Right cardiac atrium (tissue), 5 donors: ENCODE measurements around the gene PRKCZ. TPM values are rescaled to one million over a fixed set of nuclear protein-coding genes. Genes with fewer than 3 reads are reported as not detected.

Experiments used
- ATAC-seq, 2 donors: fragments of 200-7000 bp; cut with Tn5 transposase; one replicate each; pipeline versions ENCODE4 v1.8.0 to v1.9.1; 2020; ENCODE audit warnings: moderate library complexity in 2 of 2, mild to moderate bottlenecking in 1 of 2
- DNase-seq, 3 donors: peaks; one replicate each; pipeline ENCODE4 v3.0.0-alpha.2; 2020
- H3K27ac ChIP-seq: one replicate; pipeline ENCODE4 v1.5.1; 2013; ENCODE audit warnings: mild to moderate bottlenecking, low read length, control low read depth, moderate library complexity
- H3K27me3 ChIP-seq: one replicate; pipeline ENCODE4 v1.6.1; 2013; ENCODE audit not compliant: control insufficient read depth, insufficient read depth
- H3K4me1 ChIP-seq: one replicate; pipeline ENCODE4 v1.6.1; 2013; ENCODE audit warnings: low read length; ENCODE audit not compliant: control insufficient read depth, insufficient read depth
- H3K4me3 ChIP-seq: one replicate; pipeline ENCODE4 v1.5.1; 2013; ENCODE audit warnings: low read length, control low read depth
- H3K9me3 ChIP-seq: one replicate; pipeline ENCODE4 v1.6.1; 2013; ENCODE audit warnings: low read length; ENCODE audit not compliant: control insufficient read depth
- WGBS: extraction: QIAGEN DNeasy Blood & Tissue Kit; methylation state at CpG from one replicate; pipeline ENCODE4 v1.1.7; 2013; 5-methylcytosine and 5-hydroxymethylcytosine counted together
- intact Hi-C, 4 donors: fragments of 100-400 bp; cut with DNase I; formaldehyde crosslinking; loops; one replicate each; pipeline versions ENCODE4 v1.11.0 to v1.14.0; 2022 to 2023
- polyA plus RNA-seq: library from polyadenylated mRNA; stranded (reverse); fragments of 200-250 nt; gene quantifications from one replicate; pipeline ENCODE4 v1.2.3, GENCODE V29; 2013
- total RNA-seq, 4 donors: library from RNA; stranded (reverse); fragmentation: NEBNext Ultra II Directional; extraction: Animal tissue kit (Norgen Biotek cat#: 25700); gene quantifications; one replicate each; pipeline ENCODE4 v1.2.1, GENCODE V29; 2021
- donor health status: healthy with polysubstance abuse.
- donor health status: DM: no; HTN: yes; CAD: no.
- donor health status: DM: no; HTN: no; CAD: no.
- donor health status: DM: no; HTN: yes; CAD: no; lungs with severe emphysema.
- donor health status: DM: yes; HTN: yes; CAD: no.

PRKCZ gene
- total and polyA plus RNA-seq, 5 donors: 15.1 to 28.1 (median 21.6) TPM

DNA sequence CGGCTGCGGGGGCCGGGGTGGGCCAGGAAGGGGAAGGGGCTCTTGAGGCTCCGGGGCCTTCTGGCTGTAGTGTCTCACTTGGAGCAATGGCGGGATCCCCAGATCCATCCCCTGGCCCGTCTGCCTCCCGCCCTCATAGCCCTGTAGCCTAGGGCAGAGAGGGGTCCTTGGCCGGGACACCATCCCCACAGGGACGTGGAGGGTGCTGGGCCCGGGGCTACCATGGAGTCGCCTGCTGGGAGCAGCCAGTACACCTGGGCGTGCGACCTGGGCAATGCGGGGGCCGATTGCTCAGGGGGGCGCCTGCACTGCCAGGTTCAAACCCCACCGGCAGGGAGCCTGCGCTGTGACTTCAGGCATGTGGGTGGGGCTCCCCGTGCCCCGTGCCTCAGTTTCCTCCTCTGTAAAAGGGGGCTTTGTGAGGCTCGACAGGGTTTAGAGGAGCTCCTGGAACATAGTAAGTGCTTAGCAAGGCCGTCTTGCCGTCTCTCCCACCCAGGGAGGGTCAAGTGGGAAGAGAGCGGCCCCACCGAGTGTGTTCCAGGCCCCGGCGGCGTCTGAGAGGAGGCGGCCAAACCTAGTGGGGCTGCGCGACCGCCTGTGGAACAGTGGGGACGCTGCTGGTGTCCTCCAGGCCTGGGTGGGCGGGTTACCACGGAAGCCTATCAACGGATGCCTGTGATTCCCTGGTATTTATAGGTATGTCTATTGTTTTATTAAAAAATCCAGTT lies 20.8 kb downstream of the PRKCZ start:
- Histone ChIP-seq H3K4me1 (no peaks in the 10 kb centered on the region), H3K27ac (no peak overlapping the region), H3K27me3 (no peaks in the 10 kb centered on the region), H3K9me3 (no peaks in the 10 kb centered on the region), H3K4me3 (no peak overlapping the region)
- 87% methylated on average over 36 of the region's 36 CpGs for WGBS
- DNase-seq (peak in 1 of 3 donors; percentile 44), ATAC-seq (no peak)
- intact Hi-C loops: no loop called here

GRCh38 chr1:2072109-2072806 lies 22.0 kb downstream of the PRKCZ start:
- no peak for ATAC-seq
- H3K27me3 ChIP-seq: no peaks in the 10 kb centered on the region
- WGBS: 80% methylated on average over 25 of the region's 25 CpGs

GRCh38 chr1:2072891-2073290 lies 22.7 kb downstream of the PRKCZ start:
- DNase-seq (peak in 1 of 3 donors; percentile 29), ATAC-seq (no peak)
- WGBS: 90% methylated on average over 14 of the region's 14 CpGs
- no peak overlapping the region for H3K27ac ChIP-seq
- H3K4me3 ChIP-seq: no peak overlapping the region
- H3K4me1 ChIP-seq: no peaks in the 10 kb centered on the region
- H3K9me3 ChIP-seq: peaks cover under 1% of the 10 kb centered on the region
- intact Hi-C loops: no loop called here
- H3K27me3 ChIP-seq: no peaks in the 10 kb centered on the region

More at GRCh38 chr1:2072109-2072806, 22.0 kb downstream of the PRKCZ start:
- DNase-seq: peak in 2 of 3 donors; percentile 16 to 29
- Histone ChIP-seq H3K4me1 (no peaks in the 10 kb centered on the region), H3K9me3 (no peaks in the 10 kb centered on the region), H3K4me3 (no peak overlapping the region), H3K27ac (no peak overlapping the region)
- intact Hi-C loops: no loop called here

DNA sequence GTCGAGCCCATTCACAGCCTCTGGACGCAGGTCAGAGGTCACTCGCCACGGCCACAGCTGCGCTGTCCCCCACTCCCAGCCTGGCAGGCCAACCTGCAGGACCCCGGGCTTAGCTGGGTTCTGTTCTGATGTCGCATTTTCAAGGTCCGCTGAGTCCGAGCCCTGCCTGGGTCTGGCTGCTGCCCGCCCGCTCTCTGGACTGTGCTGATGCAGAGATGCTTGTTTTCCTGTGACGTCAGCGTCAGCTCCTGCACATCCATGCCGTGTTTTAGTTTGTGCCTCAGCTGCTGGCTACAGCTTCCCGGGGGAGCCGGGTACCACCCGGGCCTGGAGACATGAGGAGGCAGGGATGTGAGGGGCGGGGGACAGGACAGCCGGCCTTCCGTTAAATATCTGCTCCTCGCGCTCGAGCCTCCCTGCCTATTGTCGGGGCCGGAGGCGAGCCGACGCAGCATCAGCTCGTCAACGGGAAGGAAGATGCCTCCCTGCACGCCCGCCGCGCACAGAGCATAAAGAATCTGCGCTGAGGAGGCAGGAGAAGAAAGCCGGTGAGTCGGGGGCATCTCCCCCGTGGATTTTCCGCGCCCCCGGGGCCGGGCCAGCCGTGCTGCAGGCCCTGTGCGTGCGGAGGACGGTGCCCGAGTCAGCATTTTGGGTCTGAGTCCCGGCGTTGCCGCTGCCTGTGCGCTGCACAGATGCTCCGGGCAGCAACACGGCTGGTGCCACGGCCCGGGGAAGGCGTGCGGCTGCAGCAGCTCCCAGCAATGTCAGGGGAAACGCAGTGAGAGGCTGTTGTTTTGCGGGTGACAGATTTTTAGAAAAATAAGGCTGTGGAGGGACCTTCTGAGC lies 23.4 kb downstream of the PRKCZ start:
- H3K27ac ChIP-seq: no peak overlapping the region
- intact Hi-C loops: no loop called here
- H3K9me3 ChIP-seq: peaks cover 2% of the 10 kb centered on the region
- H3K4me3 ChIP-seq: no peak overlapping the region
- ATAC-seq (no peak), DNase-seq (peak in 2 of 3 donors; percentile 37 to 50)
- no peaks in the 10 kb centered on the region for H3K4me1 ChIP-seq
- no peaks in the 10 kb centered on the region for H3K27me3 ChIP-seq
- 50% methylated on average over 59 of the region's 59 CpGs for WGBS

GRCh38 chr1:2074396-2074795 lies 24.2 kb downstream of the PRKCZ start:
- no peaks in the 10 kb centered on the region for H3K4me1 ChIP-seq
- 69% methylated on average over 19 of the region's 19 CpGs for WGBS
- intact Hi-C loops: no loop called here
- no peak overlapping the region for H3K4me3 ChIP-seq
- H3K27me3 ChIP-seq: no peaks in the 10 kb centered on the region
- ATAC-seq (no peak), DNase-seq (peak in 1 of 3 donors; percentile 22)
- peaks cover 2% of the 10 kb centered on the region for H3K9me3 ChIP-seq
- no peak overlapping the region for H3K27ac ChIP-seq

DNA sequence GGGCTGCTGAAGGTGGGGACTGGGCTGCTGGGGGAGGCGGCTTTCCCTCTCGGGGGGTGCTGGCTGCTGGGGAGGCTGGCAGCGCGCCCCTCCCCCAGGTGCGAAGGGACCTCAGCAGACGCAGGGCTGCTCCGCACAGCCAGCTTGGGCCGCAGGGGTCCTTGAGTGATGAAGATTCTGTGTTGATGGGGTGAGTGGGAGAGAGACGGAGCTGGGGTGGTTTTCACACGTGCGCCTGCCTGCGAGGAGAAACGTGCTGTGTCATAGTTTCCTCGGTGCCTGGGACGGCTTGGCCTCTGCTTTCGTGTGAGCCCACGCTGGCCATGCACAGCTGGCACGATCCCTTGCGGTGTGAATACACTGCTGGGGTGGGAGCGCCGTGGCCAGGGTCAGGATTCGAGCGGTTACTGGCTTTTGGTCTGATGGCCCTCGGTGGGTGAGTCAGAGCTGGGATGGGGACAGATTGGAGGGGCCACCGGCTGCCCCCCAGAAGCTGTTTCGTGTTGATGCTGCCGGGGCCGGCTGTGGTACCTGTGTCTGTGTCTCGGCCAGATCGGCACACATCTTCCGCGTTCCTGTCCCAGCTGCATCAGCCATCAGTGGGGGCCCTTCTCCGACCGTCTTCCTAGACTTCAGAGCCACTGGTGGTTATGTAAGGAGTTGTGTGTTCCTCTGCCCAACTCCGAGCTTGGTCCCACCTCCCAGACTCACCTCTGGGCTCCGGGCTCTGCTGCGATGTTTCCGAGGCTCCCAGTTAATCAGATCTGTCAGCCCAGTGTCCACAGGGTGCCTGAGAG lies 24.9 kb downstream of the PRKCZ start:
- DNase-seq: peak in 1 of 3 donors; percentile 23
- intact Hi-C loops: no loop called here

GRCh38 chr1:2076826-2077225 lies 26.6 kb downstream of the PRKCZ start:
- peaks cover 2% of the 10 kb centered on the region for H3K9me3 ChIP-seq

More for the DNA sequence above, 24.9 kb downstream of the PRKCZ start:
- Histone ChIP-seq H3K4me1 (no peaks in the 10 kb centered on the region), H3K27me3 (no peaks in the 10 kb centered on the region), H3K27ac (no peak overlapping the region), H3K4me3 (no peak overlapping the region), H3K9me3 (peaks cover 2% of the 10 kb centered on the region)
- 74% methylated on average over 38 of the region's 38 CpGs for WGBS
- no peak for ATAC-seq

DNA sequence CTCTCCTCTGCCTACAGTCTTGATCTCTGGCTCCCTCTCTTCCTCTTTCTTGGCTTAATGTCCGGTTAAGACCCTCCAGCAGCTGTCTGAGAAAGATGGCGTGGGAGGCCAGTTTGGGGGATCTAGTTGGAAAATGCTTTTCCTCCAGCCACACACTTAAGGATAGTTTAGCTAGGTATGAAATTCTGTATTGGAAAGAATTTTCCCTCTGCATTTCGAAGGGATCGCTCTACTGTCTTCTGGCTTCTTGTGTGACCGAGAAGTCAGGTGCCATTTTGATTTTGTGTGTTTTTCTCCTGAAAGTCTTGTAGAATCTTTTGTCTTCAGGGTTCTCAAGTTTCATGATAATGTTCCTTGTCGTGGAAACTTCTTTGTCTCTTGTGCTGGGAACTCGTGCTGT lies 28.0 kb downstream of the PRKCZ start:
- H3K4me1 ChIP-seq: no peaks in the 10 kb centered on the region
- WGBS: 94% methylated on average over 7 of the region's 7 CpGs
- intact Hi-C loops: no loop called here
- H3K4me3 ChIP-seq: no peak overlapping the region
- DNase-seq (no peak), ATAC-seq (no peak)
- no peaks in the 10 kb centered on the region for H3K27me3 ChIP-seq
- peaks cover 2% of the 10 kb centered on the region for H3K9me3 ChIP-seq
- H3K27ac ChIP-seq: no peak overlapping the region

More at GRCh38 chr1:2076826-2077225, 26.6 kb downstream of the PRKCZ start:
- ATAC-seq (no peak), DNase-seq (peak in 1 of 3 donors; percentile 28)
- Histone ChIP-seq H3K4me1 (no peaks in the 10 kb centered on the region), H3K27ac (no peak overlapping the region), H3K27me3 (no peaks in the 10 kb centered on the region), H3K4me3 (no peak overlapping the region)
- intact Hi-C loops: no loop called here
- WGBS: 94% methylated on average over 21 of the region's 21 CpGs

DNA sequence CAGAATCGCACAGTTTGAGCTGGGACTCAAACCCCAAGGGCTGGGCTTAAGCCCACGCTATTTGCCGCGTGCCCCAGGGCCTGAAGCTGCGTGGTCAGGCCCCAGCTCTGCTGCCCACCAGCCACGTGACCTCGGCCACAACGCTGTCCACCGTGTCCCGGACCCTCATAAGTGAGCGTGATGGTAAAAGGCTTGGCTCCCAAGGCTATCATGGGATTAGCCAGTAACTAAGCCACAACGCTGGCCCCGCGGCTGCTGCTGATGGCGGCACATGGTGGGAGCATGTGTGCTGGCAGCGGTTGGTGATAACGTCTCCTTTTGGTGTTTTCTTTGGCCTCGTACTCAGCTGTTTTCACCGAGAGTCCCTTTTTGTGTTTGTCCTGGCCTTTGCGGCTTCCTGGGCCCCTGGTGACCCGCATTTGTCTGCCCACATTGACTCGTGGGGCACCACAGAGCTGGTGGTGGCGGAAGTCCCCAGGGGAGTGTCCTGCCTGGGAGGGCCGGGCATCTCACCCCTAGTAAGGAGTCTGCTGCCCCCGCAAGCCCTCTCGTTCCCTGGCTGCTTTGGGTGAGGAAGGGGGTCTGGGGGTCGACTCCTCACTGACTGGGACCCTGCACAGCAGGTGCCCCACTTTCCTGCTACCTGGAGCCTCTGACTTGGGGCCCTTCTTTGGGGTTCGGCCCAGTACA lies 29.3 kb downstream of the PRKCZ start:
- Histone ChIP-seq H3K9me3 (peaks cover 2% of the 10 kb centered on the region), H3K4me1 (no peaks in the 10 kb centered on the region), H3K4me3 (no peak overlapping the region), H3K27ac (no peak overlapping the region), H3K27me3 (no peaks in the 10 kb centered on the region)
- intact Hi-C loops: no loop called here
- no peak for ATAC-seq
- DNase-seq: peak in 1 of 3 donors; percentile 33
- 95% methylated on average over 28 of the region's 28 CpGs for WGBS

DNA sequence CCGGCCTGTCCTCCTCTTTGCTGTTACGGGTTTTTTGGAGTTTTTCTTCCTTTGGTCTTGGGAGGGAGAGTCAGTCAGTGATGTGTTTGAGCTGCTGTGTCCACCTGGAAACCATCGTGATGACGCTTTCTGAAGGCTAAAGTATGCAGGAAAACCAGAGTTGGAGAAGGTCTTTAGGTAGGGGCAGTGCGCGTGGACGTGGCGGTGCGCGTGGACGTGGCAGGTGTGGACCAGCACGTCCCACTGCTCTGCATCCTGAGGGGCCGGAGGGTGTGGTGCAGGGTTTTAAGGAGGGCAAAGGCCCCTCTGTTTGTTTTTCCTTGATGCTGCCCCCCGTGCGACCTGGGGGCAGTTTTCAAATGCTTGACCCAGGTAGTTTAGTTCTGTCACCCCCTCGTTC lies 29.9 kb downstream of the PRKCZ start:
- H3K9me3 ChIP-seq: peaks cover 2% of the 10 kb centered on the region
- intact Hi-C loops: no loop called here
- H3K4me1 ChIP-seq: no peaks in the 10 kb centered on the region
- WGBS: 96% methylated on average over 16 of the region's 16 CpGs
- no peak overlapping the region for H3K4me3 ChIP-seq
- ATAC-seq: no peak
- no peak overlapping the region for H3K27ac ChIP-seq
- peak in 1 of 3 donors; percentile 19 for DNase-seq
- no peaks in the 10 kb centered on the region for H3K27me3 ChIP-seq
